GM11168 (cell line): ENCODE data around the gene BCHE.

Experiments used
- in situ Hi-C: fragments of 300-500 bp; cut with MboI; formaldehyde crosslinking; loops from one replicate; pipeline ENCODE4 v1.12.0; 2022; ENCODE audit warnings: low sequenced_read_pairs; ENCODE audit not compliant: unreplicated experiment

The BCHE gene

DNA sequence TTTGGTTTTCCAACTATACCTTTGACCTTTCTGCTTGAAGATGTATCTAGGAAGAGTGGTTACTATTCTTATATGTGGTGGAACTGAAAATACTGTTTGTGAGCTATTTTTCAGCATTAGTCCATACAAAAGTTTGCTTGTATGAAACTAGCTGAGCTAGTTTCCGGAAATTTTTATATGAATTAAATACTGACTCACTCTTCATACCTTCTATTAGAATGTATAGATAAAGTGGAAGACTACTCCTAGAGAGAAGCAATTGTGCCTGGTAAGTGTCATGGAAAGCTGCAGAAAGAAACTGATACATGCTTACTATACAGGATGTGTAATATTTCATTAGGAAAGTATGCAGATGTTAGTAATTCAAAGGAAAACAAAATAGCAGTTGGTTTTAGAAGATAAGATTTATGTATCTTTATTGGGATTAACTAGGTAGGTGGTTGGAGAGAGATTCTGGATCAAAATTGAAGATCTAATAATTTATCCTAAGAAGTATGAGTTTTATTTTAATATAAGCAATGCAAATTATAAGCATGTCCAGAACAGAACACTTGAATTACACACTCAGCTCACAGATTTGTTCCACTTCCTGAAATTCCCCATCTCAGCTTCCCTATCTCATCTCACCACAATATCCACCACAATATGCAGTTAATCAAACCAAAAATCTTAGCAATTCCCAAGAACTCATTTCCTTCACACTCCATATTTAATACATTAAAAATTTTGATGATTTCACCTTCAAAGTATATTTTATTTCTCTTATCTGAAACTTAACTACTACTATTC lies 82.8 kb downstream of the BCHE start:
- in situ Hi-C loops = no loop called here

- in situ Hi-C loops = no loop called here
These were observed 83.7 kb downstream of the BCHE start for GRCh38 chr3:165753560-165753959.

DNA sequence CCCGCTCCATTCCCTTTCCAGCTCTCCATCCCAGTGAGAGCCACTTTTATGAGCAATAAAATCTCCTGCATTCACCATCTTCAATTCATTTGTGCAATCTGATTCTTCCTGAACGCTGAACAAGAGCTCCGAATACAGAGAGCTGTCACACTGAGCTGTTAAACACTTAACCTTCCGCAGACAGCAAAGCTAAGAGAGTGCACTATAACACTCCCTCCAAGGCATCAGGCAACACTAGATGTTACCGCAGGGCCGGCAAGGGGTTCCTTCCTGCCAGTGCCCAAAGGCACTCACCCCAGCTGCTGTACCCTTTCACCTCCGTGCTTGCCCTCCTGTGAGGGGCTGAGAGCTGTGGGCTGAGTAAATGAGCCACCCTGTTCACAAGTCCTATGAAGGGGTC lies 85.6 kb downstream of the BCHE start:
- in situ Hi-C loops = no loop called here

DNA sequence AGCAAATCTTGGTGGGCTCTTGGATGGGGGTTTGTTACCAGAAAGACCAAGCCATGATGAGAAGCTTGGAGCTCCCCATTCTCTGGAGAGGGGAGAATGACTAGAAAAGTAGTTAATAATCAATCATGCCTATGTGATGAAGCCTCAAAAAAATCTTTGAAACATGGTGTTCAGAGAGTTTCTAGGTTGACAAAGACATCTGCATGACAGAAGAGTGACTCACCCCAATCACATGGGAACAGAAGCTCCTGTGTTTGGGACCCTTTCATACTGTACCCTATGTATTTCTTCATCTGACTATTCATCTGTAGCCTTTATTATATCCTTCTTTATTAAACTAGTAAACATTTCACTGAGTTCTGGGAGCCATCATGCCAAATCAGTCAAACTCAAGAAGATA lies 87.4 kb downstream of the BCHE start:
- in situ Hi-C loops = no loop called here

DNA sequence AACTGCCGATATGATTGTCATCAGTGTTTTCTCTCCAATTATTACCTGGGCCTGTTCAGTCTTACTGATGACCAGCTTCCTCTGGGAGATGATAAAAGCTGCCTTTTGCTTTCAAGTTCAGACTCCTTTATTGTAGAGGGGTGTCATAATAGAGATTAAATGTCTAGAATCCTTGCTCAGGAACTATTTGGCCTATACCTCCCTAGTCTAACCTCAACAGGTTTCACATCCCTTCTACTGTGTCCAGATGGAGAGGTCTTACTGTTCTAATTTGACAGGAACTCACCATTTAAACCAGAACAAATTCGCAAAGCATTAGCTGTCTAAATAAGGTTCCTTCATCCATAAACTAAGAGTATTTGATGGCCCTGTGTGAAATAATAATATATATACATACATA lies 88.0 kb downstream of the BCHE start:
- in situ Hi-C loops = no loop called here

DNA sequence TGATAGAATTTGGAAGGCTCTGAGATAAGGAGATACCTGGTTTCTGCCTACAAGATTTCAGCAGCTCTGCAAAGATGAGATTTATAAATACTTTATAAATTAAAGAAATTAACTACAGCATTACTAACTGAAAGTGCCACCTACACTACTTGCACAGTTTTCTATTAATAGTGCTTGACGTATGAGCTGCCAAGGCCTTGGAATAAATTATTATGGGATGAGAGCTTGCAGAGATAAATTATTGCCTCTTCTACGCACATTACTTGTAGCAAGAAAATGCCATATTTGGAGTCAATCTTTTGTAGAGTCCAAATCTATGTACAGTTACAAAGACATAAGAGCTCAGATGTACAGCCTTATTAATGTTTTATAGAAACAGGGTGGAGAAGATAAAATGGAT lies 89.1 kb downstream of the BCHE start:
- in situ Hi-C loops = no loop called here

DNA sequence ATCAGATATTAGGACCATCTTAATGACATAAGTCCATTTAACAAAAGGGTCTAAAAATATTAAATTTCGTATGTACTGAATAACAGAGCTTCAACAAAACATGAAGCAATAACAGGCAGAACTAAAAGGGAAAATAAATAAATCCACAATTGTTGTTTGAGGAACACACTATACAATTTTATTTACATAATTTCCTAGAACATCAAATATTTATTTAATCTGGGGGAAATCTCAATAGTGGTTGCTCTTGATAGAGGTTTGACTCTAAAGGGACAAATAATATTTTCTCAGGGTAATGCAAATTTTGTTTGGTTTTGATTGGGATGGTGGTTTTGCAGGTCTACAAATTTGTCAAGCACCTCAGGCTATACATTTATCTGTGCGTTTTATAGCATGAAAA lies 90.3 kb downstream of the BCHE start:
- in situ Hi-C loops = no loop called here

GRCh38 chr3:165744025-165744424 lies 93.2 kb downstream of the BCHE start:
- in situ Hi-C loops = no loop called here

- in situ Hi-C loops = no loop called here
These were observed 94.9 kb downstream of the BCHE start for GRCh38 chr3:165742351-165742750.

DNA sequence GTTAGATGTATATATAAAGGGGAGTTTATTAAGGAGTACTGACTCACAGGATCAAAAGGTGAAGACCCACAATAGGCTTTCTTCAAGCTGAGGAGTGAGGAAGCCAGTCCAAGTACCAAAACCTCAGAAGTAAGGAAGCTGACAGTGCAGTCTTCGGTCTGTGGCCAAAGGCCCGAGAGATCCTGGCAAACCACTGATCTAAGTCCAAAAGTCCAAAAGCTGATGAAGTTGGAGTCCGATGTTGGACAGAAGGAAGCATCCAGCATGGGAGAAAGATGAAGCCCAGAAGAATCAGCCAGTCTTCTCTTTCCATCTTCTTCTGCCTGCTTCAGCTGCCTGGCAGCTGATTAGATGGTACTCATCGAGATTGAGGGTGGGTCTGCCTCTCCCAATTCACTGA lies 107.5 kb downstream of the BCHE start:
- in situ Hi-C loops = no loop called here

GRCh38 chr3:165728924-165729323 lies 108.3 kb downstream of the BCHE start:
- in situ Hi-C loops = no loop called here

DNA sequence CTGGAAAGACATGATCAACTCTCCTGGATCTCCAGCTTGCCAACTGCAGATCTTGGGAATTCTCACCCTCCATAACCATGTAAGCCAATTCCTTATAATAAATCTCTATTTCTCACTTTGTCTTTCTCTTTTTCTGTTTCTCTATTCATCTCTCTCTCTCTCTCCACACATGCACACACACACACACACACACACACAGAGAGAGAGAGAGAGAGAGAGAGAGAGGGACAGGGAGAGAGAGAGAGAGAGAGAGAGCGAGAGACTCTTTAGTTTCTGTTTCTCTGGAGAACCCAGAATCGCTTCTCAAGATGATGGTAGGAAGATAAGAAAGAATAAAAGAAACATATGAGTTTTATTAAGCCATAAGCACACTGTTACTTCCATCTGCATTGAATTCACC lies 111.9 kb downstream of the BCHE start:
- in situ Hi-C loops = no loop called here
